DMS153 (cell line): ENCODE measurements around the gene EPHB2.
A peak's percentile ranks its signal among the peaks of the same experiment; 100 is the strongest.

Experiments
- DNase-seq: peaks from one replicate; lab custom pipeline; 2025; lab: John Stamatoyannopoulos, UW

EPHB2 gene

DNA sequence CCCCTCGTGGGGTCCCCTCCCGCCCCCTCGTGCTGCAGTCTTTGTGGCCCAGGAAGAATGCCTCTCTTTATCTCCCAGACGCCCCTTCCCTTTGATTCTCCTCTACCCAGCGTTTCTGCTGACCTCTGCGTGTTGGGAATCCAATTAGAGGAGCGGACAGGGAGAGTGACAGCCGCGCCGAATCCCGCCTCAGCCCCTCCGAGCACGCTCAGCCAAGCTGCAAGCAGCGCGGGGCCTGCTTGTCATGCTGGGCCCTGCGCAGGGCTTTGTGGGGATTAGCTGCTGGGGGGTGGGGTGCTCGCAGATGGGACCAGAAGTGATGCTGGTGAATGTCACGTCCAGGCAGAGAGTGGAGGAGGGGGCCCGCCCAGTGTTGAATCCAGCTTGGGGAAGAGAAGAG, 91.1 kb downstream of the EPHB2 start:
- no peak for DNase-seq

DNA sequence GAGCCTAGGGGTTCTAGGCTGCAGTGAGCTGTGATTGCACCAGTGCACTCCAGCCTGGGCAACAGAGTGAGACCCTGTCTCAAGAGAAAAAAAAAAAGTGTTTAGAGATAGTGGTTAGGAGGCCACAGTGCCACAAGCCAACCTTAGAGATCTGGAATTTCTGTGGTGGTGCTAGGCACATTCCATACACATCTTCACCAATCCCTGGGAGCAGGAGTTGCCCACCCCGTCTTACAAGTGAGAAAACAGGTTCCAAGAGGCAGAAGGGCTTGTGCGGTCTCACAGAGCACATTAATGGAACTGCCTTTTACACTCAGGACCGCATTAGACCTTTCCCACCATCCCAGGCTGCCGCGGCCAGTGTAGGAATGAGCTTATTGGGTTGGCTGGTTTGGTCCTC, 93.2 kb downstream of the EPHB2 start:
- no peak for DNase-seq

DNA sequence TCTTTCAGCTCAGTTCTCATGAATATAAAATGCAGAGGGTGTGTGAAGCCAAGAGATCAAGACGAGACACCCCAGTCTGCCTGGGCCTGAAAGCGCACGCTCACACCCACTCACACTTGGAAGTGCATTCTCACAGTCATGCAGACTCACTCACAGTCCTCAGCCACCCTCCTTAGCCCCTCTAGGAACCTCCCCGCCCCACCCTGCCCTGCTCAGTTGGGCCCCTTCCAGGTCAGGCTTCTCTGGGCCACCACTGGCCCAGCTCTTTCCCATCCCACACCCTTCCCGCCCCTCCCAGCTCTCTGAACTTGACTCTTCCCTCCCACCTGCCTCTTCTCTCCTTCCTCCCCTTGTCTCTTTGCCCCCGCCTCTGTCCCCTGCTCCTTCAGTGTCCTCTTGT, 93.8 kb downstream of the EPHB2 start:
- DNase-seq, result no peak

DNA sequence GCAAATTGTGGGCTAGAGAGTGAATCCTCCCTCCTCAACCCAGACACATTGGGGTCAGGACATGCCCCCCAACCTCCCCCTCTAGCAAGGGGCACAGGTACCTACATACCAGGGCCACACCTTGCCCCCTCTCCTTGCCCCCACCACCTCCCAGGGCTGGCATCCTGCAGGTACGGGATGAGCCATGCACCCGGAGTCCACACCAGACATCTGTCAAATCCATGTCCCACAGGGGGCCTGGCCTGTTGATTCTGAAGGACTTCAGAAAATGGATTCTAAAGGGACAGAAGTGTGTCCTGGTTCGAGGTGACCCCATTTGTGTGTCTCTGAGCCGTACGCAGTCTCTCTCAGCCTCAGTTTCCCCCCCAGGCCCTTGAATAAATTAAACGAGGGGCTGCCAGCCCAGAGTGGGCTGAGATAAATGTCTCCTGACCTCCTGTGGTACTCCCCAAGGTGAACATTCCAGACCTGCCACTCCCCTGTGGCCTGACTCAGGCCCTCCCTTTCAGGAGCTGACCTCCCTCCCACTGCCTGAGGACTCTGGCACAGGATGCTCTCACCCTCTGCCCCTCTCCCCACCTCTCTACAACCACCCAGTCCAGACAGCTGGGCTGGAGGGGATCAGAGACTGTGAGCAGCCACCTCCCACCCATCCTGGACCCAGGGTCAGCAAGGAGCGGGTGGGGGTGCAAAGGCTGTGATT, 94.5 kb downstream of the EPHB2 start:
- DNase-seq, result no peak

DNA sequence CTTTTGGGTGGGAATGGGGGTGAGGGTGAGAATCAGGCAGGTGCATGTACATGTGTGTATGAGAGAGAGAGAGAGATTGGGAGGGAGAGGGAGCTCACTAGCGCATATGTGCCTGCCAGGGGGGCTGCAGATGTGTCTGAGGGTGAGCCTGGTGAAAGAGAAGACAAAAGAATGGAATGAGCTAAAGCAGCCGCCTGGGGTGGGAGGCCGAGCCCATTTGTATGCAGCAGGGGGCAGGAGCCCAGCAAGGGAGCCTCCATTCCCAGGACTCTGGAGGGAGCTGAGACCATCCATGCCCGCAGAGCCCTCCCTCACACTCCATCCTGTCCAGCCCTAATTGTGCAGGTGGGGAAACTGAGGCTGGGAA, 95.0 kb downstream of the EPHB2 start:
- no peak for DNase-seq

DNA sequence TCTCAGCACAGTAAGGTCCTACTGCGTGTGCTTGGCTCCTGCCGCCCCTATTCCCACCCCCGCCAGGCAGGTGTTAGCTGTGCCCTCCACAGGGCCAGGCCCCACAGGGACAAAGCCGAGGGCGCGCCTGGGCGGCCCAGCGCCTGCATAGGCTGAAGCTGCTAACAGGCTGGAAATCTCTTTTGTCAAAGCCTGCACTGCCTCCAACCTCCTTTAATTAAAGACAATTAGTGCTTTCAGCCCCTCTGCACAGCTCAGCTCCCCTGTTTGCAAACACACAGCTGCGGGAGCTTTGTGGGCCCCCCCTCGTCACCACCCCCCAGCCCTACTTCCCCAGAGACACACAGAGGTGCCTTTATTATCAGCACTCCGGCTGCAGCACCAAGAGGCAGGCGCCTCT, 95.9 kb downstream of the EPHB2 start:
- DNase-seq, result peak; percentile 27

DNA sequence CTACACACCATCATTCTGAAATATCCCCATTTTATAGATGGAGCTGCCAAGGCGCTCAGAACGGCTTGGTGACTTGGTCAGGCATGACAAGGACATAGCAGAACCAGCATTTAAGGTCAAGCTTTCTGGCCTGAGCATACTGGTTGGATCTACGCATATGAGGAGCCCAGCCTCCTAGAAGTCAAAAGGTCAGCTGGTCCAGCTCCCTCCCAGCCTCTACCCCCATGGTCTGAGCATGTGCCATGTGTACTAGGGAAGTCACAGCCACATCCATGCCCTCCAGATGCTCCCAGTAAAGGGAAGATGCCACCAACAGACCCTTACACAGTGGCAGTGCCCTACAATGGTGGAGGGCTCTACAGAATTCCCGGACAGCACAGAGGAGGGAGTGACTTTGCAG, 96.7 kb downstream of the EPHB2 start:
- no peak for DNase-seq

DNA sequence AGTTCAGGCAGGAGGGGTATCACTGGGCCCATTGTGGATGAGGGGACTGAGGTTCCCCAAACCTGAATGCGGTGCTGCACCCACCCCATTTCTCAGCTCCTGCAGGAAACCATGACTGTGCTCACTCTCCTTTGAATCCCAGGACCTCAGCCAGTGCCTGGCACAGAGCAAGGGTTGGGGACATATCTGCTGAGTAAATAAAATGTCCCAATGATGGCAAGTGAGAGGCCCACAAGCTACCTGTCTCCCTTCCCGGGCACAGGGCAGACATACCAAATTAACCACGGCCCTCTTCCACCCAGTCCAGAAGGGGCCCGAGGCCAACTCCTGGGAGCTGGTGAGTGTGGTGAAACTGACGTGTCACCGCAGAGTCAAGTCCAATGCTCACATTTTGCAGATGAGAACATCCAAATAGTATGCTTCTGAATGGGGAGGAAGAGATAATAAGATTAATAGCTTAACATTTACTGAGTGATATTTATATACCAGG, 97.6 kb downstream of the EPHB2 start:
- no peak for DNase-seq

DNA sequence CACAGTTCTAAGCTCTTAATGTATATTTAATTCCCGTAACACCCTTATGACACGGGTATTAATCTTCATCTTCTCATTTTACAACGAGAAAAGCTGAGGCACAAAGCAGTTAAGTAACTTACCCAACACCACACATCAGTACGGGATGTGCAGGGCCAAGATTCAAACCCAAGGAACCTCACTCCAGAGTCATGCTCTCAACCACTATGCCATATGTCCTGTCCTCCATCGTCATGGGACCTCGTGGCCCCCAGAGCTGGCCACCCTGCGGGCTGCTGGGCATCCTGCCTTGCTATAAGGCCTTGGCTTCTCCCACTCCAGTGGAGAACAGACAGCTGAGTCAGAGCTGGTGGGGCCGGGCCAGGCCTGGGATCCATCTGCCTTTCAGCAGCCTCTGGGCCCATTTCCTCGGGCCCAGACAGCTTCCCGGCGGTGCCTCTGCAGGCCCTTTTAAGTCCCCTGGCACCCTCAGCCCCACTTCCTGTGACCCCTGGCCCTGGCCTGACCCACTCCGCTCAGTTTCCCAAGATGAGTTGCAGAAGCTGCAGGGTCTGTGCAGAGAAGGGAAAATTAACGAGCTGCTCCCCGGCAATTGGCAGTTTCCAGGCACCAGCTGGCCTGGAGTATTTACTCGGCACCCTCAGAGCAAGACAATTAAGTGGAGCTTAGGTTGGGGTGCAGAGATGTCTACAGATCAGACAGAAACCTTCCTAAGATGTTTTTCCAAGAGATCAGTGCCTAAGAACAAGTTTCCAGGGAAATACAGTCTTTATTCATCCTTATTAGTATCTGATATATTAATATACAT, 98.2 kb downstream of the EPHB2 start:
- no peak for DNase-seq

DNA sequence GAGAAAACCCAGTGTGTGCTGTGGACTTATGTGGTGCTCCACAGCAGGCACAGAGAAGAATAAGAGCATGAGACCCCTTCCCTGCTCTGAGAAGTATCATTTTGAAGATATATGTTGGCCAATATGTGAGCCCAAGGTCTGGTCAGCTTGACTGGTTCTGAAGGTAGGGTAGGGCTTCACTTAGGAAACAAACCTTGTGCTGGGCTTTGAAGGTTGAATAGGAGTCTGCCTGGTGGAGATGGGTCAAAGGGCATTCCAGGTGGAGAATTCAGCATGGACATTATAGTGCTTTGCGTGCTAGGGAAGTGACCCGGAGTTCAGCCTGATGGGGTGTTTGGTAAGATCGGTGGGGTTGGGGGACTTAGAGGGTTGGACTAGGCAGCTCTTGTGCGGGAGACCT, 99.1 kb downstream of the EPHB2 start:
- no peak for DNase-seq

DNA sequence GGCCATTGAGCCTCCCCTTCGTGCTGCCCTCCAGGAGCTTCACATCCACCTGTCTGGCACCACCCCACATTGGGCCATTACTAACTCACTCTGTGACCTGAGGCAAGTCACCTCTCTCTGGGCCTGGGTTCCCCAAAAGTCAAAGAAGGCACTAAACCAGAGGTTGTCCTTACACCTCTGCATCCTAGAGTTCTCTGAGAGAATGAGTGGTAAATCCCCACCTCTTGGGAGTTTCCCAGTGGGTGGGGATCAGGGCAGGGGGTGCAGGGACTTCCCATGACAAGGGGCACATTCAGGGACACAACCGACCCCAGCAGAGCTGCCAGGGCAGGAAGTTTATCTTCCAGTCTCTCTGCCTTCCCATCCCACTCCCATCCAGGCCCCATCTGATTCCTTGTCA, 99.7 kb downstream of the EPHB2 start:
- no peak for DNase-seq

DNA sequence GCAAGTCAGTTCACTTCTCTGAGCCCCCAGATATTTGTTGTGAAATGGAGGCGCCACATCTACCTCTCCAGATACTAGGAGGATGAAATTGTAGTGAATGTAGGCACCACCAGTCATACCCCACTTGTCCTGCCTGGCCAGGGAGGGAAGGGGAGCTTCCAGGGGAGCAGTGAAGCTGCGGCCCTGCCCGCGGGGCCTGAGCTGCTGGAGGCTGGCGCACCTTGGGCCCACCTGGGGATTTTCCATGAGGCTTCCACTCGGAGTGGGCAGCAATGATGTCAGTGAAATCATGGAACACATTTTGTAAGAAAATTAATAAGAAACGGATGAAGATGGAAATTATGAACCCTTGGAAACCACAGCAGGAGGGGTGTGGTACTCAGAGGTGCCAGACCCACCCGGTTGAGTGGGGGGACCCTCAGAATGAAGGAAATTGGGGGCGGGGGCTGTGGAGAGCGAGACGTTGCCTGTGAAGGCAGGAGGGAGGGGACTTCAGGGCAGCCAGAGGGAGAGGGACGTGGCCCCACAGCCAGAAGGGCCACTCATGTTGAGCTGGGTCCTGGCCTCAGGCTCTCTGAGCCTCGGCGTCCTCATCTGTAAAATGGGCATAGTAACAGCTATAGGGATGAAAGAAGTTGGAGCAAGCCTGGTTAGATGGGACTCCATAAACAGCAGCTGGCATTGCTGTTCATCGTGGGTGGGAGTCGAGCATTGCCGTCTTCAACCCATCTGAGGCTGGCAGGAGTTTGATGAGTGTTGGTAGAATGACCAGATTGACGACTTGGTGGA, 101.6 kb downstream of the EPHB2 start:
- DNase-seq, result no peak

DNA sequence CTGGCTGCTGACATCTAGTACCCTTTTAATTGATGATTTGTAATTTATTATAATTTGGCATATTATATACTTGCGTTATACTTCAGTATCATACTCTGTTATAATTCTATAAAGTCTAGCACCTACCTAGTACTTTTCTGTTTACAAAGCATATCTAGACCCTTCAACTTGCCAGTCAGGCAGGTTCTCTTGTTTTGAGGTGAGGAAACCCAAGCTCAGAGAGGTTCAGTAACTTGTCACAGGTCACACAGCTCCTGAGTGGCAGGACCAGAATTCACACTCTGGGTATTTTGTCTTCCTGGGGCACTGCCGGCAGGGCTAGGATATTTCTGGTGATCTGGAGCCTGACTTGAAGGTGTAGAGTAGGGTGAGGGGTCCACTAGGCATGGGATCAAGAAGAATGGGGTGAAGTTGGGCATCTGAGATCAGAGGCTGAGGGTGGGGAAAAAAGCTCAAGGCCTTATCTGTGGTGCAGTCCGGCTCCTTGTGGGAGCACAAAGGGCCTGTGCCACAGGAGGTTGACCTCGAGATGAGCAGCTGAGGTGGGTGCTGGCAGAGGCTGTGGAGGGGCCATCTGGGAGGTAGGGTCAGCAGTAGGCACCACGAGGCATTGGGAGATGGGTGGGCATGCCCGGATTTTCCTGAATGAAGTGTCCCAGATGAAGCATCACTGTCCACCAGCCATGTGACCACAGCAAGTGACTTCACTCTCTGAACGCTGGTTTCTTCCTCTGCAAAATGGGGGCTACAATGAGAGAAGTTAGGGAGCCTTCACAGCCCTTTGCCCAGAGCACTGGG, 102.6 kb downstream of the EPHB2 start:
- DNase-seq, result no peak

DNA sequence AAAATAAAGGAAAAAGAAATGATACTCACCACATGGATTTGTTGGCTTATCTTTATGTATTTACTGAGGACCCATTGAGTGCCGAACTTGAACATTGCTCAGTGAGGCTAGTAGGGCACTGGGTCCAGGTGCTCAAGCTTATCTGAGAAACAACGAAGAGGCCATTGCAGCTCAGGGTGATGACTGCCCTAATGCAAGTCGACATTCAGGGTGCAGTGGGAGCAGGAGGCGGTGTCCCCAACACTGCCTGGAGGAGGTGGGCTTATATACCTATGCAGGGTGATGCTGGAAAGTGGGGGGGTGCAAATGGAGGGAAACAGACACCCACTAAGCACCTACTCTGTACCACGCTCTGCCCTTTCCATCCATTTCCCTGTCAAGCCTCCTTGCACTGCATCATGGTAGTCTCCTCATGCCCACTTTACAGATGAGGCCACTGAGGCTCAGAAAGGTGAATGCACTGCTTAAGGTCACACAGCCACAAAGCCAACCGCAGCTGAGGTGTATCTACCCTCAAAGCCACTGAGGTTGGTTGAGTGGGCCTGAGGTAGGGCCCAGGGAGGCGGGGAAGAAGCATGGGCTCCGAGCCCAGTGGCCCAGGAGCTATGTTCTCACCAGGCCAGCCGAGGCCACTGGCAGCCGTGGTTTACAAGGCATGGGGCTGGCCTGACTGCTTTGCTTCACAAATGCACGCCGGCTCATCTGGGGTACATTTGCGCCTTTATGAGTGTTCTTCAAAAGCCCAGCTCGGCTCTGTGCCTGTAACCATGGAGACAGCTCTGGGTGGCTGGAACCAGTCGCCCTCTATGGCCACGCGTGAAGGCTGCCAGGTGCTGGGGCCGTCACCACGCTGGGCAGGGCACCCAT, 103.8 kb downstream of the EPHB2 start:
- peak; percentile 52 for DNase-seq

DNA sequence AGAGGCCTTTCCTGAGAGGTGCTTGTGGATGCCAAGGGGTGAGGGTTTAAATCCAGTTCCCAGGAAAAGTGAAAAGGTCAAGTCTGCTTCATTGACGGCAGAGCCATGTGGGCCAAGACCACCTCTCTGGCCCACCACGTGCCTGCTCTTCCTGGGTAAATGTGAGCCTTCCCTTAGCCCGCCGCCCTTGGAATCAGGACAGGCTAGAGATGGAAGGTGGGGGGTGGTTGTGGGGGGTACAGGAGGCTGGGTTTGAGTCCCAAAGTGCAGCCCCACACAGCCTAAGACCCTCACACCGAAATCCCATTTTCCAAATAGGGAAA, 104.4 kb downstream of the EPHB2 start:
- no peak for DNase-seq

DNA sequence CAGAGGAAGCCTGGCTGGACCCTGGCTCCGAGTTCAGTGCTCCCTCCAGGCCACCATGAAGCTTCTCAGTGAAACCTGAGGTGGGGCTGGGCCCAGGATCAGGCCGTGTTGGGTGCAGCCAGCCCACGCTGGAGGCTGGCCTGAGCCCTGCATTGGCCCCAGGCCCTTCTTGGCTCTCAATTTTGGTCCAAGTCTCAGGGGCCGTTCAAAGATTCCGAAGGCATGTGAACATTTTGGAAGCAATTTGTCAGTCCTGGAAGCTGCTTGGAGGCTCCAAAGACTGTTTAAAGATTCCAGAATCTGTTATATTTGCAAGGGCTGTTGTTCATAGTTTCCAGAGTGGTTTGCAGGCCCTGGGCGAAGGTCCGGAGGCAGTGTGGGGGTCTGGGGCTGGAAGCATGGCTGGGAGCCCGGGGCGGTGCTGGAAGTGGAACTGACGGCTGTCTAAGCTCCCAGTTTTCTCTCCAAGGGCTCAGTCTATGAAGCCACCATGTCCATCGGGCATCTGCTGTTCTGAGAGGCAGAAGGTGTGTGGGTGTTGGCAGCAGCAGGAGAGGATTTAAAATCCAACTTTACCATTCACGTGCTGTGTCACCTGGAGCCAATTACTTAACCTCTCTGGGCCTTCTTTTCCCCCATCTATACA, 104.9 kb downstream of the EPHB2 start:
- DNase-seq, result no peak

DNA sequence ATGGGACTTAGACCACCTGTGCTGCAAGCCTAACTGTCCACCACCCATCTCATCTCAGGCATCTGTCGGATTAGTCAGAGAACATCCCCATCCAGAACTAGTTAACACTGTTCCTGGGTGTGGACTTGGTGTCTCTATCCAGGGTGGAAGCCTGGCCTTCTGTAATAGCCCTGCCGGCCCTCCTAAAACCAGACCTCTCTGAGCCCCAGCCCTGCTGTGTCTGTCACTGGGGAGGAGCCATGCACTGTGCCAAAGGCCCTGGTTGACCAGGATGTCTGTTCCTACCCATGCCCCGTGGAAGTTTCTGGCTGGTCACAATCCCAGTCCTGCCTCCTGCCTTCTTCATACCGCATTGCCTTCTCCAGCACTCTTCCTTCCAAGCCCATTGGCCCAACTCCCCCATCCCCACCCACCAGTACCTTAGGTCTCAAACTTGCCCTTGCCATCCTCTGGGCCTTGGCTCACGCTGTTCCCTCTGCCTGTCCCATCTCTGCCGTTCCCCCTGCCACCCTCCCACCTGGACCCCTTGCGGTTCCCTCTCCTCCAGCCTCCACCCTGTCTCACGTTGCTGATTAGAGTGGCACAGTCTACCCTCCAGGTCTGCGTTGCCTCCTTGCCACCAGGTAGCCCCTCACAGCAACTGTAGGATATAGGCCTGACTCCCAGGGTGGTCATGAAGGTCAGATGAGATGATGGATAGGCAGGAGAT, 105.6 kb downstream of the EPHB2 start:
- DNase-seq, result no peak

DNA sequence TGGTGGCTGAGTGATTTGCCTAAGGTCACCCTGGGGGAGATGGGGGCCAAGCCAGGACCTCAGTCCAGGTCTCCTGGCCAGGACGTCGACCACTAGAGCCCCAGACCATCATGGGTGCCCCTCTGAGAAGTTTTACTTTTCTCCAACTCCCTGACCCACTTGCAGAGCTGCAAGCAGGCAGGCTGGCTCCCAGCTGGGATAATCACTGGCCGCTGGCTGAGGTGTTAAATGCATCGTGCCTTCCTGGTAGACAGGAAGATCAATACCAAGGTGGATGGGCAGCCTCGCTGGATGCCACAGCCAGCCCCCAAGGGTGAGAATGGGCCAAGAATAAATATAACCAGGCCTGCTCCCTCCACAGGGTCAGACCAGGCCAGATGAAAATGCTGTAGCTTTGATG, 106.2 kb downstream of the EPHB2 start:
- no peak for DNase-seq

DNA sequence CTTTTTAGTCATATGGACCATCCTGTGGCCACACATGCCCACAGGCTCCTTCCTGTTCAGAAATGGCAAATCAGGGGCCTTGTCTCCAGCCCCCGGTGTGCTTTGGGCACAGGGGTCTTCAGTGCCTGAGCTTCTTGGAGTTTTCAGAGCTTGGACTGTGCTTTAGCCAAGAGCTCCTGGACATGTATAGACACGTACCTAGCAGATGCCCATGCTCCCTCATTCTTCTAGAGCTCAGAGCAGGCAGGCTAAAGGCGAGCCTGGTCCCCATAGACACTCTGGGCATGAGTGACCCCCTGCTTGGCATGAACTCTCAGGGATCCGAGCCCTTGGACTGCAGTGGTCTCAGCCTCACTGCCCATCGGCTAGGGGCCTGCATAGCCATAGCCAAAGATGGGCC, 106.8 kb downstream of the EPHB2 start:
- no peak for DNase-seq
